ENCODE results near the gene P4HTM.

Gene P4HTM

GRCh38 chr3:49025793-49026520, 35.9 kb downstream of the P4HTM start:
- no peaks in the 10 kb centered on the region for H3K27me3 ChIP-seq (replicated peaks)
- no peak for DNase-seq
- H3K27ac ChIP-seq: no peak overlapping the region
- in situ Hi-C loops (cut with HindIII; ENCODE audit: low pct_ligation_motif_present, low sequenced_read_pairs): no loop called here
- no peak overlapping the region for H3K4me3 ChIP-seq (ENCODE audit: low read depth, low read length)
- peaks cover 41% of the 10 kb centered on the region for H3K36me3 ChIP-seq (replicated peaks)
- TF ChIP-seq CTCF (IDR thresholded peaks at IDR 0.05; ENCODE audit: low read depth, low read length, missing control alignments): no peak

- Histone ChIP-seq H3K36me3 (replicated peaks) (peaks cover 47% of the 10 kb centered on the region), H3K27ac (no peak overlapping the region), H3K4me3 (ENCODE audit: low read depth, low read length) (no peak overlapping the region), H3K27me3 (replicated peaks) (no peaks in the 10 kb centered on the region)
- no peak for TF ChIP-seq CTCF (IDR thresholded peaks at IDR 0.05; ENCODE audit: low read depth, low read length, missing control alignments)
- DNase-seq: no peak
- in situ Hi-C loops (cut with HindIII; ENCODE audit: low pct_ligation_motif_present, low sequenced_read_pairs): no loop called here
These were observed 36.5 kb downstream of the P4HTM start for GRCh38 chr3:49026536-49026935.

- Histone ChIP-seq H3K27ac (no peak overlapping the region), H3K36me3 (replicated peaks) (peaks cover 56% of the 10 kb centered on the region), H3K4me3 (ENCODE audit: low read depth, low read length) (no peak overlapping the region), H3K27me3 (replicated peaks) (no peaks in the 10 kb centered on the region)
- no peak for DNase-seq
- in situ Hi-C loops (cut with HindIII; ENCODE audit: low pct_ligation_motif_present, low sequenced_read_pairs): no loop called here
- no peak for TF ChIP-seq CTCF (IDR thresholded peaks at IDR 0.05; ENCODE audit: low read depth, low read length, missing control alignments)
These were observed 37.6 kb downstream of the P4HTM start for GRCh38 chr3:49027634-49028033.

- Histone ChIP-seq H3K4me3 (ENCODE audit: low read depth, low read length) (peak overlapping the region; percentile 87), H3K27me3 (replicated peaks) (no peaks in the 10 kb centered on the region), H3K36me3 (replicated peaks) (peaks cover 62% of the 10 kb centered on the region), H3K27ac (peak overlapping the region; percentile 67)
- in situ Hi-C loops (cut with HindIII; ENCODE audit: low pct_ligation_motif_present, low sequenced_read_pairs): no loop called here
- no peak for TF ChIP-seq CTCF (IDR thresholded peaks at IDR 0.05; ENCODE audit: low read depth, low read length, missing control alignments)
- no peak for DNase-seq
These were observed 38.2 kb downstream of the P4HTM start for GRCh38 chr3:49028298-49028672.

GRCh38 chr3:49028673-49029562, 38.9 kb downstream of the P4HTM start, which contains the start of gene IMPDH2:
Gene IMPDH2, minus strand, starts transcription at chr3:49029398. Its CDS starts 48 bp downstream, at chr3:49029350.
- Histone ChIP-seq H3K4me3 (ENCODE audit: low read depth, low read length) (peak within 1 kb of the TSS; percentile 87), H3K27me3 (replicated peaks) (no peaks in the 10 kb centered on the region), H3K36me3 (replicated peaks) (peaks cover 64% of the 10 kb centered on the region), H3K27ac (peak within 1 kb of the TSS; percentile 67)
- TF ChIP-seq CTCF (IDR thresholded peaks at IDR 0.05; ENCODE audit: low read depth, low read length, missing control alignments): peak; percentile 2
- in situ Hi-C loops (cut with HindIII; ENCODE audit: low pct_ligation_motif_present, low sequenced_read_pairs): no loop called here
- DNase-seq: peak; percentile 79

Measured in brain microvascular endothelial cell (primary cell).